CD14-positive monocyte (primary cell): ENCODE data around the gene WNT5A. TPM values are rescaled to one million over a fixed set of nuclear protein-coding genes. Genes with fewer than 3 reads are reported as not detected.

ENCODE experiments used
- DNase-seq, 3 donors: peaks; one replicate each; pipeline ENCODE4 v3.0.0-alpha.2; 2011 to 2022
- H2AFZ ChIP-seq: 2 replicates; pipeline ENCODE4 v1.6.0; 2012; ENCODE audit warnings: mild to moderate bottlenecking, low read depth, low read length, inconsistent platforms; ENCODE audit not compliant: insufficient read depth, poor library complexity, severe bottlenecking
- H3K27ac ChIP-seq, 2 donors: 1 replicate in 1 of 2; 2 replicates in 1 of 2; pipeline ENCODE4 v1.5.1; 2012 to 2013; ENCODE audit warnings: low read length in 2 of 2, control low read depth in 1 of 2, inconsistent platforms in 1 of 2, low read depth in 1 of 2, mild to moderate bottlenecking in 1 of 2
- H3K27me3 ChIP-seq, 2 donors: one replicate each; pipeline versions ENCODE4 v1.6.0 to v1.6.1; 2011 to 2013; ENCODE audit warnings: low read length in 2 of 2; ENCODE audit not compliant: control insufficient read depth in 2 of 2, insufficient read depth in 2 of 2
- H3K36me3 ChIP-seq, 2 donors: replicated peaks in 1 of 2; 1 replicate in 1 of 2; 2 replicates in 1 of 2; pipeline versions ENCODE4 v1.5.1 to v1.6.1; 2012 to 2013; ENCODE audit warnings: low read length in 2 of 2, control low read depth in 1 of 2, inconsistent platforms in 1 of 2, mild to moderate bottlenecking in 1 of 2; ENCODE audit not compliant: insufficient read depth in 2 of 2, control insufficient read depth in 1 of 2
- H3K4me1 ChIP-seq, 2 donors: 1 replicate in 1 of 2; 2 replicates in 1 of 2; pipeline versions ENCODE4 v1.5.1 to v1.6.1; 2012 to 2013; ENCODE audit warnings: low read length in 2 of 2, control low read depth in 1 of 2, inconsistent platforms in 1 of 2, mild to moderate bottlenecking in 1 of 2, moderate library complexity in 1 of 2; ENCODE audit not compliant: insufficient read depth in 2 of 2, control insufficient read depth in 1 of 2
- H3K4me2 ChIP-seq: replicated peaks from 2 replicates; pipeline ENCODE3; 2012; ENCODE audit warnings: low read length, moderate library complexity, mild to moderate bottlenecking; ENCODE audit not compliant: poor library complexity, severe bottlenecking; ENCODE audit errors: extremely low read depth
- H3K4me3 ChIP-seq, 3 experiments: fragments of 200-600 bp in 1 of 3; sonication (generic) in 1 of 3; replicated peaks in 1 of 3; 1 replicate in 2 of 3; 2 replicates in 1 of 3; pipeline ENCODE4 v1.5.1; 2011 to 2013; ENCODE audit warnings: low read length in 3 of 3, mild to moderate bottlenecking in 3 of 3, control low read depth in 2 of 3, low read depth in 2 of 3, inconsistent platforms in 1 of 3, moderate library complexity in 1 of 3
- H3K79me2 ChIP-seq: 2 replicates; pipeline ENCODE4 v1.6.0; 2012; ENCODE audit warnings: mild to moderate bottlenecking, control low read depth, inconsistent platforms, low read length, moderate library complexity; ENCODE audit not compliant: insufficient read depth
- H3K9ac ChIP-seq: 2 replicates; pipeline ENCODE4 v1.6.0; 2017; ENCODE audit warnings: low read length, mild to moderate bottlenecking; ENCODE audit not compliant: insufficient read depth, poor library complexity, severe bottlenecking
- H3K9me3 ChIP-seq, 2 donors: replicated peaks in 1 of 2; 1 replicate in 1 of 2; 2 replicates in 1 of 2; pipeline versions ENCODE4 v1.5.1 to v1.6.1; 2012 to 2013; ENCODE audit warnings: low read length in 2 of 2, control low read depth in 1 of 2; ENCODE audit not compliant: control insufficient read depth in 1 of 2, insufficient read depth in 1 of 2
- H4K20me1 ChIP-seq: 2 replicates; pipeline ENCODE4 v1.6.0; 2012; ENCODE audit warnings: mild to moderate bottlenecking, low read length, control low read depth, moderate library complexity; ENCODE audit not compliant: insufficient read depth
- H3K27ac Mint-ChIP-seq, 7 donors: one replicate each; pipeline ENCODE4 v1.8.0; 2020; ENCODE audit warnings: mild to moderate bottlenecking in 7 of 7, mixed read lengths in 7 of 7, moderate library complexity in 6 of 7, inconsistent platforms in 2 of 7
- H3K27me3 Mint-ChIP-seq, 3 donors: one replicate each; pipeline ENCODE4 v1.8.0; 2021 to 2022; ENCODE audit warnings: low read depth in 3 of 3, mild to moderate bottlenecking in 3 of 3, mixed read lengths in 3 of 3, moderate library complexity in 3 of 3, inconsistent platforms in 1 of 3
- H3K36me3 Mint-ChIP-seq, 2 donors: one replicate each; pipeline ENCODE4 v1.8.0; 2020; ENCODE audit warnings: mixed read lengths in 2 of 2, inconsistent platforms in 1 of 2, mild to moderate bottlenecking in 1 of 2
- H3K4me1 Mint-ChIP-seq: one replicate; pipeline ENCODE4 v1.8.0; 2020; ENCODE audit warnings: mild to moderate bottlenecking, mixed read lengths
- H3K4me3 Mint-ChIP-seq, 2 donors: one replicate each; pipeline ENCODE4 v1.8.0; 2020; ENCODE audit warnings: mild to moderate bottlenecking in 2 of 2, mixed read lengths in 2 of 2, moderate library complexity in 1 of 2
- H3K9me3 Mint-ChIP-seq, 7 donors: one replicate each; pipeline ENCODE4 v1.8.0; 2020 to 2022; ENCODE audit warnings: mixed read lengths in 7 of 7, mild to moderate bottlenecking in 6 of 7, moderate library complexity in 6 of 7, inconsistent platforms in 2 of 7
- WGBS: methylation state at CpG from one replicate; pipeline ENCODE4 v1.1.5; 2013; ENCODE audit warnings: missing lambda C conversion rate; ENCODE audit not compliant: insufficient coverage; 5-methylcytosine and 5-hydroxymethylcytosine counted together
- intact Hi-C, 2 donors: fragments of 100-400 bp; cut with micrococcal nuclease; formaldehyde crosslinking; loops; one replicate each; pipeline versions ENCODE4 v1.15.0 to v1.15.1; 2023
- polyA plus RNA-seq, 3 donors: library from polyadenylated mRNA; depleted of rRNA in 1 of 3; unstranded in 2 of 3; stranded (reverse) in 1 of 3; fragments of 300-500 nt in 2 of 3; fragments of >200 nt in 1 of 3; fragmentation: Illumina TruSeq in 2 of 3; gene quantifications; 1 replicate in 2 of 3; 2 replicates in 1 of 3; pipeline ENCODE4 v1.2.3, GENCODE V29; 2012 to 2021
- TF ChIP-seq, protein P1 (sequence below): fragments of 200-600 bp; IDR thresholded peaks from one replicate; pipeline ENCODE4 v1.8.0; 2022; ENCODE audit warnings: antibody characterized with exemption, mild to moderate bottlenecking

WNT5A gene
- polyA plus RNA-seq, 3 donors = 0.01 to 0.03 TPM; not detected in 1

GRCh38 chr3:55491296-55491816 is 4.2 kb upstream of the WNT5A start:
- Mint-ChIP-seq H3K27me3 (peaks cover 53 to 74% (median 60%) of the 10 kb centered on the region in 3 donors), H3K9me3 (peaks cover 0 to 14% (median 9%) of the 10 kb centered on the region in 7 donors), H3K4me1 (peaks cover 24% of the 10 kb centered on the region), H3K4me3 (peak overlapping the region in 1 of 2 donors; percentile 35), H3K27ac (no peak overlapping the region), H3K36me3 (peaks cover 0 to 2% of the 10 kb centered on the region in 2 donors)
- Histone ChIP-seq H3K79me2 (no peaks in the 10 kb centered on the region), H2AFZ (no peak overlapping the region), H3K9me3 (peaks cover 0 to 23% of the 10 kb centered on the region in 2 donors), H3K4me1 (peaks cover 10 to 14% of the 10 kb centered on the region in 2 donors), H3K27ac (no peak overlapping the region), H3K36me3 (no peaks in the 10 kb centered on the region), H3K4me3 (no peak overlapping the region), H3K27me3 (peaks cover 34 to 66% of the 10 kb centered on the region in 2 donors), H4K20me1 (no peaks in the 10 kb centered on the region), H3K4me2 (no peak overlapping the region), H3K9ac (no peak overlapping the region)
- DNase-seq = no peak
- 86% methylated on average over 2 of the region's 7 CpGs for WGBS
- intact Hi-C loops = no loop called here
- TF ChIP-seq, protein P1, sequence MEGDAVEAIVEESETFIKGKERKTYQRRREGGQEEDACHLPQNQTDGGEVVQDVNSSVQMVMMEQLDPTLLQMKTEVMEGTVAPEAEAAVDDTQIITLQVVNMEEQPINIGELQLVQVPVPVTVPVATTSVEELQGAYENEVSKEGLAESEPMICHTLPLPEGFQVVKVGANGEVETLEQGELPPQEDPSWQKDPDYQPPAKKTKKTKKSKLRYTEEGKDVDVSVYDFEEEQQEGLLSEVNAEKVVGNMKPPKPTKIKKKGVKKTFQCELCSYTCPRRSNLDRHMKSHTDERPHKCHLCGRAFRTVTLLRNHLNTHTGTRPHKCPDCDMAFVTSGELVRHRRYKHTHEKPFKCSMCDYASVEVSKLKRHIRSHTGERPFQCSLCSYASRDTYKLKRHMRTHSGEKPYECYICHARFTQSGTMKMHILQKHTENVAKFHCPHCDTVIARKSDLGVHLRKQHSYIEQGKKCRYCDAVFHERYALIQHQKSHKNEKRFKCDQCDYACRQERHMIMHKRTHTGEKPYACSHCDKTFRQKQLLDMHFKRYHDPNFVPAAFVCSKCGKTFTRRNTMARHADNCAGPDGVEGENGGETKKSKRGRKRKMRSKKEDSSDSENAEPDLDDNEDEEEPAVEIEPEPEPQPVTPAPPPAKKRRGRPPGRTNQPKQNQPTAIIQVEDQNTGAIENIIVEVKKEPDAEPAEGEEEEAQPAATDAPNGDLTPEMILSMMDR = no peak

- H3K4me3 ChIP-seq = no peak overlapping the region
- Mint-ChIP-seq H3K27me3 (peaks cover 61 to 80% (median 68%) of the 10 kb centered on the region in 3 donors), H3K9me3 (peaks cover 0 to 18% (median 11%) of the 10 kb centered on the region in 7 donors), H3K27ac (no peak overlapping the region), H3K36me3 (peaks cover 2 to 4% of the 10 kb centered on the region in 2 donors), H3K4me1 (peaks cover 26% of the 10 kb centered on the region), H3K4me3 (peak overlapping the region in 1 of 2 donors; percentile 66)
- H3K4me2 ChIP-seq = no peak overlapping the region
- WGBS = 63% methylated on average over 1 of the region's 3 CpGs
- peaks cover 10 to 14% of the 10 kb centered on the region in 2 donors for H3K4me1 ChIP-seq
- no peaks in the 10 kb centered on the region for H3K79me2 ChIP-seq
- no peak overlapping the region for H3K27ac ChIP-seq
- H3K9ac ChIP-seq = no peak overlapping the region
- TF ChIP-seq, protein P1 = no peak
- H4K20me1 ChIP-seq = no peaks in the 10 kb centered on the region
- peaks cover 0 to 30% of the 10 kb centered on the region in 2 donors for H3K9me3 ChIP-seq
- H3K27me3 ChIP-seq = peaks cover 43 to 75% of the 10 kb centered on the region in 2 donors
- no peak for DNase-seq
- H3K36me3 ChIP-seq = no peaks in the 10 kb centered on the region
- no peak overlapping the region for H2AFZ ChIP-seq
- intact Hi-C loops = no loop called here
Observed at GRCh38 chr3:55490276-55490913, 3.3 kb upstream of the WNT5A start.
